Measurements from ENCODE around the gene ERBIN. TPM values are rescaled to one million over a fixed set of nuclear protein-coding genes. Genes with fewer than 3 reads are reported as not detected.

Gene ERBIN
- total RNA-seq, 1 experiment from 2014 or later: 98.4 TPM

DNA sequence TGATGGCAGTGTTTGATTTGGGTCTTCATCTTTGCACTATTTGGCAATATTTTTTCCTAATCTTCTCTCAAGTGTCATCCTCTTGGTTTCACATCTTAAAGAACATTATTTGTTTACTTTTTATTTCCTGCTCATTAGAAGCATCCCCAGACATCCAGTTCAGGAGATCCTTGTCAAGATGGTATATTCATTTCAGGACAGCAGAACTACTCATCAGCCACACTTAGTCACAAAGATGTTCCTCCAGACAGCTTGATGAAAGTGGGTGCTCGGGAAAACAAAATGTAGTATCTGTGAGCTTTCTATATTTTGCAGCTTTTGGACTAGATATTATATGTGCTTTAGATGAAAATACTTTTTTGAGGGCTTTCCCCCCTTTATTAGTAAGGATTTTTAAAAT is 145.7 kb downstream of the ERBIN start:
- no peak overlapping the region for H3K4me3 Mint-ChIP-seq (ENCODE audit: low read depth, unreplicated experiment)
- no TSS peak for BruUV-seq (replicated peaks)
- no peak overlapping the region for H3K27ac Mint-ChIP-seq (ENCODE audit: unreplicated experiment)
- TF ChIP-seq, protein P1, sequence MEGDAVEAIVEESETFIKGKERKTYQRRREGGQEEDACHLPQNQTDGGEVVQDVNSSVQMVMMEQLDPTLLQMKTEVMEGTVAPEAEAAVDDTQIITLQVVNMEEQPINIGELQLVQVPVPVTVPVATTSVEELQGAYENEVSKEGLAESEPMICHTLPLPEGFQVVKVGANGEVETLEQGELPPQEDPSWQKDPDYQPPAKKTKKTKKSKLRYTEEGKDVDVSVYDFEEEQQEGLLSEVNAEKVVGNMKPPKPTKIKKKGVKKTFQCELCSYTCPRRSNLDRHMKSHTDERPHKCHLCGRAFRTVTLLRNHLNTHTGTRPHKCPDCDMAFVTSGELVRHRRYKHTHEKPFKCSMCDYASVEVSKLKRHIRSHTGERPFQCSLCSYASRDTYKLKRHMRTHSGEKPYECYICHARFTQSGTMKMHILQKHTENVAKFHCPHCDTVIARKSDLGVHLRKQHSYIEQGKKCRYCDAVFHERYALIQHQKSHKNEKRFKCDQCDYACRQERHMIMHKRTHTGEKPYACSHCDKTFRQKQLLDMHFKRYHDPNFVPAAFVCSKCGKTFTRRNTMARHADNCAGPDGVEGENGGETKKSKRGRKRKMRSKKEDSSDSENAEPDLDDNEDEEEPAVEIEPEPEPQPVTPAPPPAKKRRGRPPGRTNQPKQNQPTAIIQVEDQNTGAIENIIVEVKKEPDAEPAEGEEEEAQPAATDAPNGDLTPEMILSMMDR (IDR thresholded peaks at IDR 0.05; ENCODE audit: unreplicated experiment): no peak
- peaks cover 30% of the 10 kb centered on the region for H3K36me3 Mint-ChIP-seq (ENCODE audit: insufficient read depth, unreplicated experiment)
- no peaks in the 10 kb centered on the region for H3K27me3 Mint-ChIP-seq (ENCODE audit: unreplicated experiment)
- intact Hi-C loops (cut with micrococcal nuclease; ENCODE audit: unreplicated experiment): no loop called here
- no peak for DNase-seq
- no peaks in the 10 kb centered on the region for H3K4me1 Mint-ChIP-seq (ENCODE audit: low read depth, unreplicated experiment)
- CTCF ChIA-PET: interaction anchor here (0.7 kb wide), 1 partner anchor 1239 kb away, joined by 7 read pairs; no protein-coding TSS in a partner anchor
- H3K9me3 Mint-ChIP-seq (ENCODE audit: low read depth, unreplicated experiment): no peaks in the 10 kb centered on the region

GRCh38 chr5:66074901-66075300 is 148.5 kb downstream of the ERBIN start:
- H3K4me1 Mint-ChIP-seq (ENCODE audit: low read depth, unreplicated experiment): no peaks in the 10 kb centered on the region
- no peaks in the 10 kb centered on the region for H3K9me3 Mint-ChIP-seq (ENCODE audit: low read depth, unreplicated experiment)
- no peak overlapping the region for H3K4me3 Mint-ChIP-seq (ENCODE audit: low read depth, unreplicated experiment)
- intact Hi-C loops (cut with micrococcal nuclease; ENCODE audit: unreplicated experiment): no loop called here
- peaks cover 35% of the 10 kb centered on the region for H3K36me3 Mint-ChIP-seq (ENCODE audit: insufficient read depth, unreplicated experiment)
- CTCF ChIA-PET: no interaction called here
- TF ChIP-seq, protein P1 (IDR thresholded peaks at IDR 0.05; ENCODE audit: unreplicated experiment): no peak
- DNase-seq: no peak
- no peaks in the 10 kb centered on the region for H3K27me3 Mint-ChIP-seq (ENCODE audit: unreplicated experiment)
- BruUV-seq (replicated peaks): no TSS peak
- no peak overlapping the region for H3K27ac Mint-ChIP-seq (ENCODE audit: unreplicated experiment)

DNA sequence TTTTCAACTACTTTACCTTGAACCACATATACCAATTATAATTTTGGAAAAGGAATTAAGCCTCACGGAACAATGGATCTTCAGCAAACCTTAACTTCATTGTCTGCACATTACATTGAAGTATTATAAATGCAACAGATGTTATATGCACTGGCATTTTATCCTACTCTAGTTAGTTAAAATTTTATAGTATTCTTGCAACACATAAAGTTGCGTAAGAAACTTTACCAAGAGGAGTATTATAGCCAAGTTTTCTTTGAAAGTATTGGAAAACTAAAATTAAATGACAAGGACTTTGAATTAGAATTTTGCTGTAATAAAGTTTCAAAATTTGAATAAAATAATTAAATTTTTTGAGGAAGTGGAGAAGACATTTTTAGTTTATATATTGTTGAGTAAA is 154.3 kb downstream of the ERBIN start:
- TF ChIP-seq, protein P1 (IDR thresholded peaks at IDR 0.05; ENCODE audit: unreplicated experiment): no peak
- BruUV-seq (replicated peaks): no TSS peak
- no peak overlapping the region for H3K27ac Mint-ChIP-seq (ENCODE audit: unreplicated experiment)
- no peak for DNase-seq
- CTCF ChIA-PET: no interaction called here
- no peaks in the 10 kb centered on the region for H3K4me1 Mint-ChIP-seq (ENCODE audit: low read depth, unreplicated experiment)
- no peaks in the 10 kb centered on the region for H3K27me3 Mint-ChIP-seq (ENCODE audit: unreplicated experiment)
- H3K4me3 Mint-ChIP-seq (ENCODE audit: low read depth, unreplicated experiment): no peak overlapping the region
- intact Hi-C loops (cut with micrococcal nuclease; ENCODE audit: unreplicated experiment): no loop called here
- H3K36me3 Mint-ChIP-seq (ENCODE audit: insufficient read depth, unreplicated experiment): peaks cover 23% of the 10 kb centered on the region
- no peaks in the 10 kb centered on the region for H3K9me3 Mint-ChIP-seq (ENCODE audit: low read depth, unreplicated experiment)

DNA sequence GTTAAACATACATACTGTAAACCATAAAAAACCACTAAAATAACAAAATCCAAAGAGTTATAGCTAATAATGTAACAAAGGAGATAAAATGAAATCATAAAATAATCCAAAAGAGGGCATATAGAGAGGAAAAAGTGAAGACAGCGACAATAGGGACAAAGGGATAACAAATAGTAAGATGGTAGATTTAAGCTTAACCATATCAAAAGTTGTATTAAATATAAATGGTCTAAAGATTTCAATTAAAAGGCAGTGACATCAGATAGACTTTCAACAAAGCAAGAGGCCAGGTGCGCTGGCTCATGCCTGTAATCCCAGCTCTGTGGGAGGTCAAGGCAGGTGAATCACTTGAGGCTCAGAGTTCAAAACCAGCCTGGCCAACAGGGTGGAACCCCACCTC is 163.0 kb downstream of the ERBIN start:
- no peak overlapping the region for H3K27ac Mint-ChIP-seq (ENCODE audit: unreplicated experiment)
- intact Hi-C loops (cut with micrococcal nuclease; ENCODE audit: unreplicated experiment): no loop called here
- no peaks in the 10 kb centered on the region for H3K27me3 Mint-ChIP-seq (ENCODE audit: unreplicated experiment)
- H3K4me1 Mint-ChIP-seq (ENCODE audit: low read depth, unreplicated experiment): no peaks in the 10 kb centered on the region
- no peak overlapping the region for H3K4me3 Mint-ChIP-seq (ENCODE audit: low read depth, unreplicated experiment)
- CTCF ChIA-PET: no interaction called here
- no TSS peak for BruUV-seq (replicated peaks)
- peaks cover 12% of the 10 kb centered on the region for H3K36me3 Mint-ChIP-seq (ENCODE audit: insufficient read depth, unreplicated experiment)
- TF ChIP-seq, protein P1 (IDR thresholded peaks at IDR 0.05; ENCODE audit: unreplicated experiment): no peak
- no peak for DNase-seq
- H3K9me3 Mint-ChIP-seq (ENCODE audit: low read depth, unreplicated experiment): peaks cover 7% of the 10 kb centered on the region
